CD4-positive, alpha-beta T cell treated with Interferon gamma for 1 hour (primary cell): ENCODE measurements around the gene ORC4.

Source experiments
- DNase-seq: peaks from one replicate; pipeline ENCODE4 v3.0.0-alpha.2; 2020

ORC4 gene

DNA sequence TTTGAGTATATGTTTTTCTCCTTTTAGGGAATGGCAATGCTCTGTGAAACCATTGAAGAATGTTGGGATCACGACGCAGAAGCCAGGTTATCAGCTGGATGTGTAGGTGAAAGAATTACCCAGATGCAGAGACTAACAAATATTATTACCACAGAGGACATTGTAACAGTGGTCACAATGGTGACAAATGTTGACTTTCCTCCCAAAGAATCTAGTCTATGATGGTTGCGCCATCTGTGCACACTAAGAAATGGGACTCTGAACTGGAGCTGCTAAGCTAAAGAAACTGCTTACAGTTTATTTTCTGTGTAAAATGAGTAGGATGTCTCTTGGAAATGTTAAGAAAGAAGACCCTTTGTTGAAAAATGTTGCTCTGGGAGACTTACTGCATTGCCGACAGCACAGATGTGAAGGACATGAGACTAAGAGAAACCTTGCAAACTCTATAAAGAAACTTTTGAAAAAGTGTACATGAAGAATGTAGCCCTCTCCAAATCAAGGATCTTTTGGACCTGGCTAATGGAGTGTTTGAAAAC lies 93.4 kb downstream of the ORC4 start:
- no peak for DNase-seq

DNA sequence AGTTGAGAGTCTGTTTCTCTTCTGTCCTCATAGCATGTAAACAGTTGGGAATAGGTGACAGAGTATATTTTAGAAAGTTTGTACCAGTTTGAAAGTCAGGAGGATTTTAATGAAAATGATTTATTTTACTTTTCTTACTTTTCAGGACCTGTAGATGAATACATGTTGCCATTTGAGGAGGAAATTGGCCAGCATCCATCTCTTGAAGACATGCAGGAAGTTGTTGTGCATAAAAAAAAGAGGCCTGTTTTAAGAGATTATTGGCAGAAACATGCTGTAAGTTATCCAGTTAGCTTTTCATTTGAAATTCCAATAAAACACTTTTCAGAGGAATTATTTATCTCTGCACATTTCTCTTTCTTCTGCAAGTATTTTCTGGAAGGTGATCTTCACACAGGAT lies 94.7 kb downstream of the ORC4 start:
- no peak for DNase-seq

DNA sequence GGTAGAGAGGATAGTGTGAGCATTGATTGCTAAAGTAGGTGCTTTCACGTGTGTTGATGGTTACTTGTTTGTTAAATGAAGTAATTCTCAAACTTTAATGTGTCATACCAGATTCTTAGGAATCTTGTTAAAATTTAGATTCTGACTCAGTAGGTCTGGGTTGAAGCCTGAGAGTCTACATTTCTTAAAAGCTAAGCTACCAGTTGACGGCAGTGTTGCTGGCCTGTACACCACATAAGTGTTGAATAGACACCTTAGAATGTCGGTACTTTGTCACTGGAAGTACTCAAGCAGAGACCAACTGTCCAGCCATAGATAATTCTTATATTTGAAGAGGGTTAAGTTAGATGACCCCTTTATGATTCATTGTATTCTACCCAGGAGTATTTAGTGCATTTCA lies 95.9 kb downstream of the ORC4 start:
- DNase-seq: no peak

DNA sequence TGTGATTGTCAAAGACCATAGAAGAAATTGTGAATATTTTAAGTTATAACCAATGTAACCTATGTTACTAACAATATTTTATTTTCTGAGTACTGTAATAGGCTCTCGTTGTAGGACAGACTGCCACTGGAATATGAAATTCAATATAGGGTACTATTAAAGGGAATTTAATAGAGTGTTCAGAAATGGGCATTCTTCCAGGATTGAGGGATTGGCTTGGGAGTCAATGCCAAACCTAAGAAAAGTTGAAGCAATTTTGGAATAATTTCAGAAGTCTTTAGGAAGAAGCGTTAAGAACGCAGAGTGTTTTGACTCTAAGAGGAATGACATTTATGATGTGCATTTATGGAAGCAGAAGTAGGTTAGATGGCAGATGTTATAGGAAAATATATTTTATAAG lies 96.7 kb downstream of the ORC4 start:
- no peak for DNase-seq

DNA sequence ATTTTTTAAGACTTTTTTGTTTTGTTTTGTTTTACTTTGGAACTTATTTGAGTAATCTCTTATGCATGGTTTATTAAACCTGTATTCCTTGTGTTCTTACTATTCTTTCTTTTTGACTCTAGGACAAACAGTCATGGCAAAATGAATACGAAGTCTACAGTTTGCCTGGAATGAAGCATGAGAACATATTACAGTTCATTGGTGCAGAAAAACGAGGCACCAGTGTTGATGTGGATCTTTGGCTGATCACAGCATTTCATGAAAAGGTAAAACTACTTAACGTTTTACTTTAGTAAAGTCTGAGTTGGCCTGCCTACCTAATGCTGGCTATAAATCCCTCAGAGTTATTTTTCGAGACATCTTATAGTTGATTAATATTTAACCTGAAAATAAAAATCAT lies 103.4 kb downstream of the ORC4 start:
- DNase-seq: no peak

DNA sequence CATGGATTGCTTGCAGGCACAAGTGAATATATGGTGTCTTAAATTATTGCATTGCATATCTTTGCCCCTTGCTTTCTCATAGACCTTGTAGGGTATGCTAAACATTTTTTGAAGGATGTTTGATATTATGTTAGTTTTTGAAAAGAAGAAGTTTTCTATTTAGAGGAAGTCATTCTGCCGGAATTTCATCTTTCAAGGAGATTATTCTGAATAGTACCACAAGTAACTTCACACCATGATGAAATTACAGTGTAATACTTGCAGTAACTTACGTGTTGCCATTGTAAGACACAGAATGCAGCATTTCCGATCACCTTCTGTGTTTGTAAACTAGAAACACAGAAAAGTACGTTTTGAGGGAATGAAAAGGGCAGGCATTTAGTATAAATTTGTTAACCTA lies 103.8 kb downstream of the ORC4 start:
- no peak for DNase-seq

DNA sequence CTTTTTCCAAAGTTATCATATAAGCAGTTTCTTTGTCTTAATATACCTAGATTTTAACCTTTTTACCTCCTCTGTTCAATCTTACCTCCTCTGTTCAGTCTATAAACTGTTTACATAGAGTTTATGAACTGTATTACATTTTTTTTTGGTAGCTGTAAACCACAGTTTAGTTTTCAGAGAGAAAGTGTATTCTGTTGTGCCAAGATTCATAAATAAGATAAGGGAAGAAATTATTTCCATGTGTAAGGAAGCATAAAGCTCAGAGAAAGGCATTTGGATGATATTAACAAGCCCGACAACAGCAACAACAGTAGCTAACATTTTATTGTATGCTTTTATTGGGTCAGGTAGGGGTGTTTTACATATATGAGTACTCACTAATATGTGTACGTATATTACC lies 104.5 kb downstream of the ORC4 start:
- DNase-seq: no peak

DNA sequence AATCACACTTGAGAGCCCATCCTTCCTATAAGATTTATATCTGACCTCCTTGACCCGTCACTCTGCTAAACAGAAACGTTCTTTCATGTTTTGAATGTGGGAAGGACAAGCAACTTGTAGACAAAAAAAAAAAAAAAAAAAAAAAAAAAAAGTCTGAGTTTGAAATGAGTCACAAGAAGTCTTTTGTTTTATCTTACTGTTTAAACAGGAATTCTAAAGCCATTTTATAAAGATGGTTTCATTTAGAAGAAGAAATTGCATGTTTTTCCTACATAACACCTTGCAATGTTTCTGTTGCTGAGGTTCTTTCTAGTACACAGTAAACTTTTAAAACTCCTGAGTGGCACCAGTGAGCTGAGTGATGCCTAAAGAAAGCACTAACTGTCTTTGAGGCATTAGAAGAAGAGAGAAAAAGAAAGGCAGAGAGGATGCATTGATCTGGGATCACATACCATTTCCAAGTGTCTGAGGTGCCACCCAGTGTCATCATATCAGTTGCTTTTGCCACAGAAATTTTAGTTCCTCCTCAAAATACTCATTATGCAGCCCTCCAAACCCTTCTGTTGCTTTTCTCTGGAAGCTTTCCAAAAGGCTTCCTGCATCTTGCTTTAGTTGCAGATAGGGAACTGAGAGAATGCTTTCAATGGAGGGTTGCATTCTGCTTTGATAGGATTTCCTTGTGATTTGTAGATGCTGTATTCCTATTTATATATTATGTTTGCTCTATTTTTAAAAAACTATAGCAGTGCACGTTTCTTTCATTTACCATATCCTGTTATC lies 106.6 kb downstream of the ORC4 start:
- no peak for DNase-seq

DNA sequence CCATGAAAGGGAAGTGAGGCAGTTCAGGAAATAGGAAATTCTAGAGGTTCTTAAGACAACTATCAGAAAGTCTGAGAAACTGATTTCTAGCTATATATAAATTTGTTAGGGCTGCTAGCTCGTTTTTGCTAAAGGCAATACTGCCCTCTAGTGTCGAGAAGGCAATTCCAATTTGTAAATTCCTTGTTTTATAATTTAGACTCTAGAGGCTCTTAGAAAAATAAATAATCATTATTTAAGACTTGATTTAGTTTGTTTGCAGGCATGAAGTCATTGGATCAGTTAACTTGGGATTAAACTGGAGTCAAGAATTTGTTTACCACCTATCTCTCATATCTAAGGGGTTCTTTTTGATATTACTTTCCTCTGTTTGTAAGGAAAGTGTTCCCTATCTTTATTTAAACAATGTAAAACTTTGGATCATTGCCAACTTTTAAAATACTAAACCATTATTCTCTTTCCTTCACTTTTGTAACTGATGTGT lies 109.5 kb downstream of the ORC4 start:
- no peak for DNase-seq

DNA sequence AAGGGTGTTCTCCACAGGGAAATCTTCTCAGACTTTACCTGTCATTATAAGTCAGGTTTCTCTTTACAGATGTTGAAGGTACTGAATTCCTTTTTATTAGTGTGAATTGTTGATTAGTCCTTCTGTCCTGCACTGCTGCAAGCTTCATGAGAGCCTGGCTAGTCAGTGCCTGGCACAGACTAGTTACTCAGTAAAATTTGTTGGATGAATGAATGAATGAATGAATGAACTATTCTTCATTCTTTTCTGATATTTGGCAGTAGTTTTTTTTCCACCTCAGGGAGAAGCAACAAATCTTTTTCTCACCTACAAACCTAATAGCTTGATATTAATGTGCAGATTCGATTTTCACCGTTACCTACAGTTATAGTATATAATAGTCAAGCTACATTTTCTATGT lies 111.4 kb downstream of the ORC4 start:
- DNase-seq: no peak

DNA sequence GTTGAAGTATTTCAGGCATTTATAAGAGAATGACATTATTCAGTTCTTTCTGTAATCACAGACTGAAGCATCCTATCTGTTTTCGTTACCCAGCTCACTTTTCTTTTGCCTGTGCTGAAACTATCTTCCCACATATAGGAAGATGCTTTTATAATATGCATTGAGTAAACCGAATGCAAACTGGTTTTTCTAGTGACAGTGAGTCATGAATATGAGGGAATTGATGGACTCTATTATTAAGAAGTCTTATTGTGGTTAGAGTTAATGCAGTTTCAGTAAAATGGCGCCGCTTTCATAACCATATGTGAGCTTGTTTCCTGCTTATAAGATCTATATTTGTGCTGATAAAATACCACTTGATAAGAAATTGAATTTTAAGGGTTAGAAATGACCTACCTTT lies 116.5 kb downstream of the ORC4 start:
- DNase-seq: no peak

DNA sequence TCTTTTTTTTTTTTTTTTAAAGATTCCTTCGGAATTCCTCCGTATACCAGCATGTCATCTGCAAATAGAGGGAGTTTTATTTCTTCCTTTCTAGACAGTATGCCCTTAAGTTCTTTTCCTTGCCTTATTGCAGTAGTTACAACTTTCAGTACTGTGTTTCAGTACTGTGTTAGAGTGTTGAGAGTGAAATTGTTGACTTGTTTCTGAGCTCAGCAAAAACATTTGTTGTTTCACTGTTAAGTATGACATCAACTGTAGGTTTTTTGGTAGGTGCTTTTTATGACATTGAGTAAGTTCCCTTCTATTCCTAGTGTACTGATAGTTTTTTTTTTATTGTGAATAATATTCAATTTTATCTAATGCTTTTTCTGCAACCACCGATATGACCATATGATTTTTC lies 131.9 kb downstream of the ORC4 start:
- no peak for DNase-seq

DNA sequence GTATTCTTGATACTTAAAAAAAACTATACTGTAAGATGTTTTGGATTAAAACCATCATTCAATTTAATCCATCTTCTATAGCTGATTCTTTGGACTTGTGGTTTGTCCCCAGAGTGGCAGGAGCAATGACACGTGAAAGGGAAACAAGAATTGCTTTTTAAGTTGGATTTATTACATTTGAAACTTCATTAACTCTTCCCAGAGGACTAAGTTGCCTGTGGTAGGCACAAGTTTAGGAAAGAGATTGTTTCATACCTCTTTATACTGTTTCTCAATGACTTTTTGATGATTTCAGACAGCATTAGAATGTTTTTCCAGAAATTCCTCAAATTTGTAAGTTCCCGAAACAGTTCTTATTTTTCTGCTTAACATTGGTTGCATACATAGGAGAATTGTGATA lies 134.4 kb downstream of the ORC4 start:
- DNase-seq: no peak

DNA sequence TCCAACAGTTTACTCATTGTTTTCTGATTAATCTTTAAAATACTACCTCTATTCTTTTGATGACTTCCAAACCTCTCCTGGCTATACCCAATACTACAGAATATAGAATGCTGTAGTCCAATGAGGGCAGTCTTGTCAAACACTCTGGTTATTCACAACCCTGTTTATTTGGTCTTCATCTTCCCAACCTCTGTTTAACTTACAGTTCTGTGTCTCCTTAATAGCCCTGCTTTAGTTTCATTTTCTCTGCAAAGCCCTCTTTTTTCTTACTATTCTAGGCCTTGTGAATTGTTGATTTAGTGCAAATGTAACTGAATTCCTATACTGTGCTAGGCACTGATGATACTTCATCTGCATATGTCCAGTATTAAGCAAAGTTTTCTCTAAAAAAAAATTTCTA lies 135.7 kb downstream of the ORC4 start:
- no peak for DNase-seq

DNA sequence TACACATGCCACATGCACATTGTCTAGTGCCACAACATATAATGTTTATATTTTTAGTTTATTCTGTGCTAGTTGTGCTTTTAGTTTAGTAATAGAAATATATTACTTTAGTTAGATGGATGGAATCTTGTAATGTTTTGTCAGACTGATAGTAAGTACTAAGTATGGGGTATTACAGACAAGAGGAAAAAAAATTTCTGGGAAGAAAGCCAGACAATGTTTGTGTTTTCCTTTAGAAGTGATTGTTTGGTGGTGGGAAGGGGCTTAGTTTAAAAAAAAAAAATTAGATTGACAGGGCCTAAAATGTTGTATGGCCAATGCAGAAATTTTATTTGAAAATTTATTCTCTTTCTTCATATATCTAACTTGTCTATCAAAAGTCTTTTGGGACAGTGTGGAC lies 137.9 kb downstream of the ORC4 start:
- DNase-seq: no peak
